Peyer's patch (tissue), 4 donors: Measurements from ENCODE around the gene KLHL17.

Experiments
- CTCF ChIP-seq, 6 experiments: fragments of 450-650 bp in 4 of 6; fragments of 200-600 bp in 2 of 6; sonication (generic) in 1 of 6; IDR thresholded peaks; one replicate each; pipeline ENCODE4 v1.5.1; 2017 to 2019; ENCODE audit warnings: antibody characterized with exemption in 6 of 6, mild to moderate bottlenecking in 3 of 6, moderate library complexity in 1 of 6
- POLR2A ChIP-seq, 2 donors: fragments of 450-650 bp; IDR thresholded peaks; one replicate each; pipeline ENCODE4 v1.5.1; 2017; ENCODE audit warnings: antibody characterized with exemption in 2 of 2, mild to moderate bottlenecking in 2 of 2, moderate library complexity in 2 of 2

GRCh38 chr1:917466-918091 is 42.8 kb upstream of the KLHL17 start:
- TF ChIP-seq POLR2A (IDR thresholded peaks at IDR 0.05) (no peak), CTCF (IDR thresholded peaks at IDR 0.05) (no peak)
